Smooth muscle cell (in vitro differentiated cells): Measurements from ENCODE around the gene MEIS2. TPM values are rescaled to one million over a fixed set of nuclear protein-coding genes. Genes with fewer than 3 reads are reported as not detected.
A peak's percentile ranks its signal among the peaks of the same experiment; 100 is the strongest.

ENCODE experiments used
- DNase-seq: peaks from one replicate; lab custom pipeline; 2025; ENCODE audit not compliant: unreplicated experiment; lab: John Stamatoyannopoulos, UW
- H2AFZ ChIP-seq: fragments of 200-600 bp; sonication (generic); 2 replicates; pipeline ENCODE4 v1.6.0; 2016; ENCODE audit warnings: antibody characterized with exemption, low read depth, mild to moderate bottlenecking
- H3F3A ChIP-seq: fragments of 200-600 bp; sonication (generic); 2 replicates; pipeline ENCODE4 v1.6.0; 2017; ENCODE audit warnings: antibody characterized with exemption, low read depth
- H3K27ac ChIP-seq: fragments of 200-600 bp; sonication (generic); 2 replicates; pipeline ENCODE4 v1.5.1; 2016; ENCODE audit warnings: low read depth, mild to moderate bottlenecking
- H3K27me3 ChIP-seq: fragments of 200-600 bp; sonication (generic); 2 replicates; pipeline ENCODE4 v1.6.1; 2016; ENCODE audit warnings: low read depth, mild to moderate bottlenecking
- H3K36me3 ChIP-seq: fragments of 200-600 bp; sonication (generic); 2 replicates; pipeline ENCODE4 v1.5.1; 2016; ENCODE audit warnings: low read depth
- H3K4me1 ChIP-seq: fragments of 200-600 bp; sonication (generic); 2 replicates; pipeline ENCODE4 v1.5.1; 2016; ENCODE audit warnings: low read depth
- H3K4me2 ChIP-seq: fragments of 200-600 bp; sonication (generic); 2 replicates; pipeline ENCODE4 v1.6.0; 2016; ENCODE audit warnings: mild to moderate bottlenecking
- H3K4me3 ChIP-seq: fragments of 200-600 bp; sonication (generic); 2 replicates; pipeline ENCODE4 v1.5.1; 2016; ENCODE audit warnings: mild to moderate bottlenecking
- H3K79me2 ChIP-seq: fragments of 200-600 bp; sonication (generic); 2 replicates; pipeline ENCODE4 v1.6.0; 2016; ENCODE audit warnings: low read depth, mild to moderate bottlenecking
- H3K9ac ChIP-seq: fragments of 200-600 bp; sonication (generic); 2 replicates; pipeline ENCODE4 v1.6.0; 2016; ENCODE audit warnings: low read depth
- H3K9me3 ChIP-seq: fragments of 200-600 bp; sonication (generic); replicated peaks from 2 replicates; pipeline ENCODE4 v1.5.1; 2016; ENCODE audit warnings: low read depth
- H4K20me1 ChIP-seq: fragments of 200-600 bp; sonication (generic); 2 replicates; pipeline ENCODE4 v1.6.0; 2016; ENCODE audit warnings: low read depth
- WGBS: methylation state at CpG from one replicate; pipeline ENCODE4 v1.1.7; 2016; ENCODE audit warnings: low lambda C conversion rate; 5-methylcytosine and 5-hydroxymethylcytosine counted together
- polyA plus RNA-seq: library from polyadenylated mRNA; unstranded; fragments of >200 nt; fragmentation: Nextera tagmentation; extraction: Ambion mirVana; gene quantifications from 2 replicates; pipeline ENCODE4 v1.2.1, GENCODE V29; 2016
- total RNA-seq: library from RNA; depleted of rRNA; stranded (reverse); fragments of >200 nt; gene quantifications from 2 replicates; pipeline ENCODE4 v1.2.3, GENCODE V29; 2014
- TF ChIP-seq, protein P1 (sequence below): fragments of 200-600 bp; sonication (generic); IDR thresholded peaks from 2 replicates; pipeline ENCODE4 v1.5.1; 2017; ENCODE audit warnings: borderline replicate concordance, mild to moderate bottlenecking, antibody characterized with exemption; ENCODE audit not compliant: insufficient read depth, poor library complexity, severe bottlenecking

Gene MEIS2
- total and polyA plus RNA-seq, 2 experiments from 2014 or later: 13.0 to 33.4 TPM

DNA sequence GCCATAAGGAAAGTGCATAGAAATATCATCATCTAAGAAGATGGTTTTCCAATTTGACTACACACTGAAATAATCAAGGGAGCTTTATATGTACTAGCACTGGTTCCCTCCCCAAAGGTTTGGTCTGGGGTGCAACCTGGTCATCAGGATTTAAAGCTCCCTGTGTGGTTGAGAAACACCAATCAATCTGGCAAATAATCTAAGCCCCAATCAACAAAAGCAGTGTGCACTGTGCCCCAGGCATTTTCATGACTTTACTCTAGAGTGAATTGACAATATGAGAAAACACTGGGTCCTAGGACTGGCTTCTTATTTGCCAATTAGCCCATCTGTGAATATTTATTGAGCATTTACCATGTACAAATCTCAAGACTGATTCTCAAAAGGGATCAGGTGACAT lies 255.1 kb downstream of the MEIS2 start:
- H3K36me3 ChIP-seq: no peaks in the 10 kb centered on the region
- no peak for DNase-seq
- no peak overlapping the region for H3K4me3 ChIP-seq
- H3K9me3 ChIP-seq: no peaks in the 10 kb centered on the region
- H3F3A ChIP-seq: no peaks in the 10 kb centered on the region
- H3K27me3 ChIP-seq: no peaks in the 10 kb centered on the region
- no peak overlapping the region for H3K9ac ChIP-seq
- H4K20me1 ChIP-seq: no peaks in the 10 kb centered on the region
- no peak overlapping the region for H3K27ac ChIP-seq
- no peaks in the 10 kb centered on the region for H3K4me1 ChIP-seq
- H3K79me2 ChIP-seq: no peaks in the 10 kb centered on the region
- no peak overlapping the region for H2AFZ ChIP-seq
- H3K4me2 ChIP-seq: no peak overlapping the region
- TF ChIP-seq, protein P1, sequence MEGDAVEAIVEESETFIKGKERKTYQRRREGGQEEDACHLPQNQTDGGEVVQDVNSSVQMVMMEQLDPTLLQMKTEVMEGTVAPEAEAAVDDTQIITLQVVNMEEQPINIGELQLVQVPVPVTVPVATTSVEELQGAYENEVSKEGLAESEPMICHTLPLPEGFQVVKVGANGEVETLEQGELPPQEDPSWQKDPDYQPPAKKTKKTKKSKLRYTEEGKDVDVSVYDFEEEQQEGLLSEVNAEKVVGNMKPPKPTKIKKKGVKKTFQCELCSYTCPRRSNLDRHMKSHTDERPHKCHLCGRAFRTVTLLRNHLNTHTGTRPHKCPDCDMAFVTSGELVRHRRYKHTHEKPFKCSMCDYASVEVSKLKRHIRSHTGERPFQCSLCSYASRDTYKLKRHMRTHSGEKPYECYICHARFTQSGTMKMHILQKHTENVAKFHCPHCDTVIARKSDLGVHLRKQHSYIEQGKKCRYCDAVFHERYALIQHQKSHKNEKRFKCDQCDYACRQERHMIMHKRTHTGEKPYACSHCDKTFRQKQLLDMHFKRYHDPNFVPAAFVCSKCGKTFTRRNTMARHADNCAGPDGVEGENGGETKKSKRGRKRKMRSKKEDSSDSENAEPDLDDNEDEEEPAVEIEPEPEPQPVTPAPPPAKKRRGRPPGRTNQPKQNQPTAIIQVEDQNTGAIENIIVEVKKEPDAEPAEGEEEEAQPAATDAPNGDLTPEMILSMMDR: no peak

DNA sequence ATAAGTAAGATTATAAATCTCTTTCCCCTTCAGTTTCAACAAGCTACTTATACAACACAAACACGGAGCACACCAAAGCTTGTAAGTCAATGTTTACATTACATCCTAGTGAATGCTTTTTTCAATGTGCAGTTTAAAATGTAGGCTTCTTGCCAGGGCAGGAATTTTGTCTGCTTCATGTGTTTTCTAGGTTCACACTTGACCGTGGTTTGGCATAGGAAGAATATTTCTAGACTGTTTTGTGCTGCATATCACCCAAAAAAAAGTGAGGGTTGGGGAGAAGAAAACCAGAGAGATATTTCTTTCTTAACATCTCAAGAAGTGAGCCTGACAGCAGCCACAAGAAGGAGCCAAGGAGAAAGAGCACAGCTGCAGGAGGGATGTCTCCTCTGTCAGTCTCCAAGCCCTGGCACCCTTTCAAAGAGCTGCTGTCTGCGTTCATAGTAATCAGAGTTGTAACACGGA lies 255.8 kb downstream of the MEIS2 start:
- 27% methylated on average over 4 of the region's 4 CpGs for WGBS
- H3K27ac ChIP-seq: no peak overlapping the region
- no peak overlapping the region for H3K9ac ChIP-seq
- no peak for DNase-seq
- TF ChIP-seq, protein P1: no peak
- H3K4me1 ChIP-seq: no peaks in the 10 kb centered on the region
- no peaks in the 10 kb centered on the region for H4K20me1 ChIP-seq
- peak overlapping the region; percentile 86 for H2AFZ ChIP-seq
- H3K4me3 ChIP-seq: no peak overlapping the region
- H3K79me2 ChIP-seq: no peaks in the 10 kb centered on the region
- peak overlapping the region; percentile 68 for H3K4me2 ChIP-seq
- H3K36me3 ChIP-seq: no peaks in the 10 kb centered on the region
- H3K9me3 ChIP-seq: no peaks in the 10 kb centered on the region
- H3K27me3 ChIP-seq: no peaks in the 10 kb centered on the region
- H3F3A ChIP-seq: no peaks in the 10 kb centered on the region

DNA sequence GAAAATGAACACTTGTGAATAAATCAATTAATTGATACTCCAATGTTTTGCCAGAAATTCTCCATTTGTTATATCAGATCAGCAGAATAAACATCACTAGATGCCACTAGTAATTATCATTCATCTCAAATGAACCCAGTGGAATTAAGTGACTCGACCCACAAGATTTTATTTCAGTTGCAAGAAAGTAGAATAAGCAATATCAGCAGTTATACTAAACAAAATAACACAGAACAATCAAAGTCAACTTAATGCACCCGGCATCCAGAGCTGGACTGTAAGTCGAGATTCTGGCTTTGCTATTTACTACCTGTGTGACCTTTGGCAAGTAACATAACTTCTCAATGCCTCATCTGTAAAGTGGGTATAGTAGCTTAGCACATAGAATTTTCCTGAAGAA lies 256.5 kb downstream of the MEIS2 start:
- TF ChIP-seq, protein P1: no peak
- no peak for DNase-seq
- WGBS: 96% methylated on average over 3 of the region's 3 CpGs

DNA sequence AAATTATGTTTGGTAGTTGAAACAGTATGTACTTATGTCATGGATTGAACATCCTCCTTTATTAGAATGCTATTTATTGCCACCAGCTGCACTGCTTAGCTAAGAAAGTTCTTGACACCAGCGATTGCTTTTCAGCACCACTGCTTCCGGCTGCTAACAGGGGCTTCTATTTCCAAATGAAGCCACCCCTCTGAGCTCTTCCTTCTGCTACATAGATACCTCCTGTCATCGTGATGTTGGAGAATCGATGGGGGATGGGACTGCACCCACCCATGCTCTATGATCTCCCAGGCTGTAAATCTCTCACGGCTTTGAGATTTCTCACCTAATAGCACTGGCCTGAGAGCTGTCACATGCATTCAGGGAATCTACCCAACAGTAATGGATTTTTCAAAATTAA lies 259.2 kb downstream of the MEIS2 start:
- no peaks in the 10 kb centered on the region for H3K27me3 ChIP-seq
- H3K4me1 ChIP-seq: no peaks in the 10 kb centered on the region
- DNase-seq: no peak
- H3K79me2 ChIP-seq: no peaks in the 10 kb centered on the region
- H3K4me3 ChIP-seq: no peak overlapping the region
- H4K20me1 ChIP-seq: no peaks in the 10 kb centered on the region
- H3F3A ChIP-seq: no peaks in the 10 kb centered on the region
- no peak overlapping the region for H2AFZ ChIP-seq
- TF ChIP-seq, protein P1: no peak
- no peaks in the 10 kb centered on the region for H3K36me3 ChIP-seq
- no peak overlapping the region for H3K4me2 ChIP-seq
- H3K9ac ChIP-seq: no peak overlapping the region
- 87% methylated on average over 5 of the region's 5 CpGs for WGBS
- no peak overlapping the region for H3K27ac ChIP-seq
- no peaks in the 10 kb centered on the region for H3K9me3 ChIP-seq

More for the DNA sequence above, 256.5 kb downstream of the MEIS2 start:
- Histone ChIP-seq H3K9ac (no peak overlapping the region), H3K27me3 (no peaks in the 10 kb centered on the region), H3K36me3 (no peaks in the 10 kb centered on the region), H3K79me2 (no peaks in the 10 kb centered on the region), H3K4me3 (no peak overlapping the region), H3K4me1 (no peaks in the 10 kb centered on the region), H3K27ac (no peak overlapping the region), H4K20me1 (no peaks in the 10 kb centered on the region), H2AFZ (no peak overlapping the region), H3F3A (no peaks in the 10 kb centered on the region), H3K9me3 (no peaks in the 10 kb centered on the region), H3K4me2 (no peak overlapping the region)
